Measurements from ENCODE around the gene DRGX. TPM values are rescaled to one million over a fixed set of nuclear protein-coding genes. Genes with fewer than 3 reads are reported as not detected.

DRGX gene
- total RNA-seq, 4 donors from 2014 or later, result not detected

DNA sequence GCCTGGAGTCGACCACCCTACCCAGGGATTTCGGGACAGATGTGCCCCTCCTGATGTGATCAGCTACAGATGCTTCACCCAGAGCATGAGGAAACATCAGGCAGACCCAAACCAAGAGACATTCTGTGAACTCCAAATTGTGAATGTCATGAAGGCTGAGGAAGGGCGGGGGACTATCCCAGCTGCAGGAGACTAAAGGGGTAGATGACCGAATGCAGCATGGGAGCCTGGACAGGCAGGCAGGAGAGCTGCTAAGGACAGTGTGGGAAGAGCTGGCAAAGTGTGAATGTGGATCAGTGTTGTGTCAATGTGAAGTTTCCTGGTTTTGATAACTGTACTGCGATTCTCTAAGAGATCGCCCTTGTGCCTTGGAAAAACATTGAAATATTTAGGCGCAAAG, 19.2 kb upstream of the DRGX start:
- TF ChIP-seq, protein P1, sequence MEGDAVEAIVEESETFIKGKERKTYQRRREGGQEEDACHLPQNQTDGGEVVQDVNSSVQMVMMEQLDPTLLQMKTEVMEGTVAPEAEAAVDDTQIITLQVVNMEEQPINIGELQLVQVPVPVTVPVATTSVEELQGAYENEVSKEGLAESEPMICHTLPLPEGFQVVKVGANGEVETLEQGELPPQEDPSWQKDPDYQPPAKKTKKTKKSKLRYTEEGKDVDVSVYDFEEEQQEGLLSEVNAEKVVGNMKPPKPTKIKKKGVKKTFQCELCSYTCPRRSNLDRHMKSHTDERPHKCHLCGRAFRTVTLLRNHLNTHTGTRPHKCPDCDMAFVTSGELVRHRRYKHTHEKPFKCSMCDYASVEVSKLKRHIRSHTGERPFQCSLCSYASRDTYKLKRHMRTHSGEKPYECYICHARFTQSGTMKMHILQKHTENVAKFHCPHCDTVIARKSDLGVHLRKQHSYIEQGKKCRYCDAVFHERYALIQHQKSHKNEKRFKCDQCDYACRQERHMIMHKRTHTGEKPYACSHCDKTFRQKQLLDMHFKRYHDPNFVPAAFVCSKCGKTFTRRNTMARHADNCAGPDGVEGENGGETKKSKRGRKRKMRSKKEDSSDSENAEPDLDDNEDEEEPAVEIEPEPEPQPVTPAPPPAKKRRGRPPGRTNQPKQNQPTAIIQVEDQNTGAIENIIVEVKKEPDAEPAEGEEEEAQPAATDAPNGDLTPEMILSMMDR (IDR thresholded peaks at IDR 0.05), result no peak
- no peak for TF ChIP-seq POLR2A (IDR thresholded peaks at IDR 0.05)
- intact Hi-C loops (cut with DNase I), result no loop called here
- H3K4me3 ChIP-seq (replicated peaks in 1 of 3), result no peak overlapping the region
- H3K9me3 ChIP-seq, result no peaks in the 10 kb centered on the region
- H3K4me1 ChIP-seq, result peaks cover 0 to 8% of the 10 kb centered on the region in 2 donors
- H3K27me3 ChIP-seq, result no peaks in the 10 kb centered on the region
- no peaks in the 10 kb centered on the region for H3K36me3 ChIP-seq
- H3K27ac ChIP-seq, result no peak overlapping the region
- DNase-seq, result no peak
- WGBS, 2 donors, result 85 to 95% methylated on average over 7 of the region's 7 CpGs

DNA sequence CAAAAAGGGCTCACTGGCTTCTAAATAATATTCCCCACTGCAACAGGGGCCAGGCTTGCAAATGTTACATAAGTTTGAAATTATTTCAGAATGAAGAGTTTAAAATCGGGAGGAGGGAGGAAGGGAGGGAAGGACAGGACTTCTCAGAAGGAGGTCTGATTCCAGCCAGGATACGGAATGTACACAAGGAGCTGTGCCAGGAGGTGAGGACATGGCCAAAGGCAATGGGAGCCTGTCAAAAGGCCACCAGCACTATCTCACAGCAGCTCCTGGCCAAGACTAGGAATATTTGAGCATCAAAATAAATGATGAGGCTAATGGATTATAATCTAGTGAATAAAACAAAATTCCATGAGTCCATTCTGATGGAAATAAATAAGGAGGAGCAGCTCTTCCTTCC, 18.6 kb upstream of the DRGX start:
- Histone ChIP-seq H3K9me3 (no peaks in the 10 kb centered on the region), H3K4me1 (peaks cover 0 to 8% of the 10 kb centered on the region in 2 donors), H3K27me3 (no peaks in the 10 kb centered on the region), H3K36me3 (no peaks in the 10 kb centered on the region), H3K27ac (no peak overlapping the region), H3K4me3 (replicated peaks in 1 of 3) (no peak overlapping the region)
- TF ChIP-seq, protein P1 (IDR thresholded peaks at IDR 0.05), result no peak
- DNase-seq, result no peak
- intact Hi-C loops (cut with DNase I), result no loop called here
- WGBS, 2 donors, result 65 to 73% methylated on average over 2 of the region's 2 CpGs

DNA sequence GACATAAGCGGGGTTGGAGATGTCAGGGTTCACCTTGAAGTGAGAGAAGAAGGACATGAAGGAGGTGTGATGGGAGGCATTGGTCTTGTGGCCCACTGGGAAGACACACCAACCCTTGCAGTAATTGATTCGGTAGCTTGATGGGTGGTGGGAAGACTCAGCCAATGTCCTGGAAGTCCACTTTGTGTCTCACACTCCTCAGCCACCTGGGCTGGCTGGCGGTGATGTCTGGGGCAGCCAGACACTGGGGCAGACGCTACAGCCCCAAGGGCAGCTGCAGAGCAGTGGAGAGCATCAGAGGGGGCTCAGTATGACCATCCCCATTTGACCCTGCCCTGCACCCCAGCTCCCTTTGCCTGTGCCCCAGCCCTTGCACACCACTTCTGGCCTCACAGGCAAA, 16.7 kb upstream of the DRGX start:
- intact Hi-C loops (cut with DNase I), result no loop called here
- Histone ChIP-seq H3K27me3 (no peaks in the 10 kb centered on the region), H3K36me3 (no peaks in the 10 kb centered on the region), H3K4me3 (replicated peaks in 1 of 3) (no peak overlapping the region), H3K27ac (no peak overlapping the region), H3K4me1 (no peaks in the 10 kb centered on the region), H3K9me3 (no peaks in the 10 kb centered on the region)
- 78 to 88% methylated on average over 4 of the region's 4 CpGs for WGBS, 2 donors
- TF ChIP-seq, protein P1 (IDR thresholded peaks at IDR 0.05), result no peak
- no peak for TF ChIP-seq POLR2A (IDR thresholded peaks at IDR 0.05)
- DNase-seq, result no peak

DNA sequence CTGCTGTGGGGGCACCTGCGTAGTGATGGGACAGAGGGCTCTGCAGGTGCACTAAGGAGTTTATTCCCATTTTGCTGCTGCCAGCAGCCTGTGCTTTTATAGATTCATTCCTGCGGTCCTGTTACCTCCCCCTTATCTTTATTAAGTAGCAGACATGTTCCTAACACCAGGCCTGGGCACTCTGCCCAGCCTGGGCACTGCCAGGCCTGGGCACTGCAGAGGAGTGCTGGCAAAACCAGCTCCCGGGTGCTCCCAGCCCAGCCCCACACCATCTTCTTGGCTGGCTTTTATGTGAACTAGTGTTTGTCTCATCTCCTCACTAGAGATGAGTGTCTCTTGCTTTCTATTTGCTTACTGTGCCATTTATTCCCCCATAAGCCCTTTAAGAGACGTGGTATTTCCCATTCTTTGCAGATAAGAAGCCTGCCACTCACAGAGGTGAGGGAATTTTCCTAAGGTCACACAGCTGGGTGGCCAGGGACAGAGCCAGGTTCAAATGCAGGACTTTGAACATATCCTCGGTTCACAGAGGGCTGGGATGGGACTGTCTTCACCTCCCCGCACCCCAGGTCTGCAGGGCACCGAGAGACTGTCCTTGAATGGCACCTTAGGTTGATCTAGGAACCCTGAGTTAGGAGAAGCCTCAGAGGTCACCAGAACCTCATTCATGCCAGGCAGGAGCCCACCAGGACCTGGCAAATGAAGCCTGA, 14.6 kb upstream of the DRGX start:
- peak; percentile 41 to 58 for DNase-seq
- Histone ChIP-seq H3K27ac (no peak overlapping the region), H3K27me3 (no peaks in the 10 kb centered on the region), H3K36me3 (no peaks in the 10 kb centered on the region), H3K4me1 (no peaks in the 10 kb centered on the region), H3K9me3 (no peaks in the 10 kb centered on the region), H3K4me3 (replicated peaks in 1 of 3) (no peak overlapping the region)
- intact Hi-C loops (cut with DNase I), result no loop called here
- 51 to 61% methylated on average over 5 to 7 of the region's 7 CpGs for WGBS, 2 donors
- TF ChIP-seq, protein P1 (IDR thresholded peaks at IDR 0.05), result no peak
- no peak for TF ChIP-seq POLR2A (IDR thresholded peaks at IDR 0.05)

DNA sequence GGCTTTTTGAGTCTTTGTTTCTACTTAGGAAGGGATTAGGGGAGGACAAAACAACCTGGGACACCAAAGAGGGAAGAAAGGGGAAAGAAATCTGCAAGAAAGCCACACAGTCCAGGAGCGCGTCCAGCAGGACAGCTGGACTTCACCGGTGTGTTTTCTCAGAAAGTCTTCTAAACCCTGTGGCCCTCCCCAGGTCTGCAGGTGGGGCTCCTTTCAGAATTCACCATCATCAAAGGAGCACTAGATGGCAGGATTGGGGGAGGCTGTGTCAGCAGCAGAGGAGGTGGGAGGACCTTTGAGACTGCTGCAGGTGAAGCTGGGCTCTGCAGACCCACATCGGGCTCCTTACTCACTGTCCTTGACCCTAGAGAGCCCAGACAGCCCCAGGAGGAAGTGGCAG, 13.9 kb upstream of the DRGX start:
- WGBS, 2 donors, result 76 to 89% methylated on average over 4 of the region's 4 CpGs
- H3K9me3 ChIP-seq, result no peaks in the 10 kb centered on the region

More for the DNA sequence above, 13.9 kb upstream of the DRGX start:
- H3K4me3 ChIP-seq (replicated peaks in 1 of 3), result no peak overlapping the region
- no peak for TF ChIP-seq POLR2A (IDR thresholded peaks at IDR 0.05)
- TF ChIP-seq, protein P1 (IDR thresholded peaks at IDR 0.05), result no peak
- intact Hi-C loops (cut with DNase I), result loop anchor here (5.0 kb wide), 1 partner anchor 98 kb away; no protein-coding TSS in a partner anchor
- DNase-seq, result no peak
- H3K4me1 ChIP-seq, result no peaks in the 10 kb centered on the region
- no peaks in the 10 kb centered on the region for H3K36me3 ChIP-seq
- H3K27ac ChIP-seq, result no peak overlapping the region
- H3K27me3 ChIP-seq, result no peaks in the 10 kb centered on the region
